Aorta (tissue), 5 donors: ENCODE results near the gene AKNAD1. TPM values are rescaled to one million over a fixed set of nuclear protein-coding genes. Genes with fewer than 3 reads are reported as not detected.

Source experiments
- ATAC-seq: fragments of 200-7000 bp; cut with Tn5 transposase; one replicate; pipeline ENCODE4 v1.9.1; 2022; ENCODE audit warnings: moderate library complexity; ENCODE audit not compliant: low FRiP score
- DNase-seq, 2 donors: peaks; one replicate each; pipeline ENCODE4 v3.0.0-alpha.2; 2020
- H3K27ac ChIP-seq, 2 donors: one replicate each; pipeline ENCODE4 v1.5.1; 2013; ENCODE audit warnings: low read length in 2 of 2, mild to moderate bottlenecking in 2 of 2, moderate library complexity in 2 of 2, control low read depth in 1 of 2, inconsistent platforms in 1 of 2, low read depth in 1 of 2
- H3K27me3 ChIP-seq, 2 donors: one replicate each; pipeline ENCODE4 v1.6.1; 2013; ENCODE audit warnings: control low read depth in 1 of 2, low read length in 1 of 2, mild to moderate bottlenecking in 1 of 2, moderate library complexity in 1 of 2; ENCODE audit not compliant: insufficient read depth in 2 of 2, control insufficient read depth in 1 of 2
- H3K36me3 ChIP-seq, 2 donors: one replicate each; pipeline ENCODE4 v1.6.1; 2013; ENCODE audit warnings: control low read depth in 1 of 2, low read length in 1 of 2, mild to moderate bottlenecking in 1 of 2; ENCODE audit not compliant: insufficient read depth in 2 of 2, control insufficient read depth in 1 of 2
- H3K4me1 ChIP-seq, 2 donors: one replicate each; pipeline ENCODE4 v1.6.1; 2013; ENCODE audit warnings: low read length in 2 of 2, control low read depth in 1 of 2, mild to moderate bottlenecking in 1 of 2, moderate library complexity in 1 of 2; ENCODE audit not compliant: insufficient read depth in 2 of 2, control insufficient read depth in 1 of 2
- H3K4me3 ChIP-seq, 2 donors: one replicate each; pipeline ENCODE4 v1.5.1; 2013; ENCODE audit warnings: low read length in 2 of 2, control low read depth in 1 of 2, mild to moderate bottlenecking in 1 of 2
- H3K9me3 ChIP-seq: one replicate; pipeline ENCODE4 v1.6.1; 2013; ENCODE audit warnings: mild to moderate bottlenecking, low read length; ENCODE audit not compliant: control insufficient read depth
- WGBS, 2 donors: extraction: QIAGEN DNeasy Blood & Tissue Kit; methylation state at CpG; one replicate each; pipeline ENCODE4 v1.1.7; 2013; 5-methylcytosine and 5-hydroxymethylcytosine counted together
- intact Hi-C, 2 donors: fragments of 100-400 bp; cut with DNase I; formaldehyde crosslinking; loops; one replicate each; pipeline versions ENCODE4 v1.14.2 to v1.15.0; 2022
- polyA plus RNA-seq, 2 donors: library from polyadenylated mRNA; stranded (reverse); fragments of 200-250 nt; gene quantifications; one replicate each; pipeline ENCODE4 v1.2.3, GENCODE V29; 2013
- total RNA-seq, 2 donors: library from RNA; stranded (reverse); fragmentation: NEBNext Ultra II Directional; extraction: Animal tissue kit (Norgen Biotek cat#: 25700); gene quantifications; one replicate each; pipeline ENCODE4 v1.2.1, GENCODE V29; 2021
- donor health status: healthy with polysubstance abuse.
- donor health status: Bipolar disorder and iron deficiency.
- donor health status: DM: no; HTN: no; CAD: no.
- donor health status: DM: no; HTN: no; CAD: no.
- donor health status: DM: yes; HTN: yes; CAD: no.

Gene AKNAD1
- total and polyA plus RNA-seq, 4 donors: 0.72 TPM; not detected in 3

- intact Hi-C loops: no loop called here
- WGBS, 2 donors: 76 to 81% methylated on average over 5 of the region's 5 CpGs
- DNase-seq: no peak
These were observed 14.3 kb upstream of the AKNAD1 start for GRCh38 chr1:108871050-108871724.

GRCh38 chr1:108865316-108865910, 8.5 kb upstream of the AKNAD1 start:
- Histone ChIP-seq H3K9me3 (no peaks in the 10 kb centered on the region), H3K4me3 (no peak overlapping the region), H3K27ac (no peak overlapping the region), H3K36me3 (no peaks in the 10 kb centered on the region), H3K4me1 (no peaks in the 10 kb centered on the region), H3K27me3 (no peaks in the 10 kb centered on the region)
- DNase-seq (no peak), ATAC-seq (no peak)
- intact Hi-C loops: no loop called here
- 88% methylated on average over 4 of the region's 4 CpGs for WGBS, 2 donors

More at GRCh38 chr1:108871050-108871724, 14.3 kb upstream of the AKNAD1 start:
- ATAC-seq: no peak
- H3K27ac ChIP-seq: no peak overlapping the region
- no peak overlapping the region for H3K4me3 ChIP-seq
- no peaks in the 10 kb centered on the region for H3K36me3 ChIP-seq
- no peaks in the 10 kb centered on the region for H3K9me3 ChIP-seq
- H3K4me1 ChIP-seq: no peaks in the 10 kb centered on the region
- H3K27me3 ChIP-seq: no peaks in the 10 kb centered on the region

- 92 to 95% methylated on average over 4 of the region's 4 CpGs for WGBS, 2 donors
These were observed 7.1 kb upstream of the AKNAD1 start for GRCh38 chr1:108863984-108864383.

GRCh38 chr1:108862698-108863477, 6.0 kb upstream of the AKNAD1 start:
- H3K27ac ChIP-seq: no peak overlapping the region
- WGBS, 2 donors: 94 to 96% methylated on average over 1 of the region's 1 CpG
- intact Hi-C loops: no loop called here
- H3K4me1 ChIP-seq: no peaks in the 10 kb centered on the region
- H3K4me3 ChIP-seq: no peak overlapping the region
- no peaks in the 10 kb centered on the region for H3K9me3 ChIP-seq
- no peak for ATAC-seq
- H3K36me3 ChIP-seq: no peaks in the 10 kb centered on the region
- H3K27me3 ChIP-seq: no peaks in the 10 kb centered on the region
- DNase-seq: no peak

More at GRCh38 chr1:108863984-108864383, 7.1 kb upstream of the AKNAD1 start:
- DNase-seq (no peak), ATAC-seq (no peak)
- Histone ChIP-seq H3K36me3 (no peaks in the 10 kb centered on the region), H3K4me3 (no peak overlapping the region), H3K27ac (no peak overlapping the region), H3K9me3 (no peaks in the 10 kb centered on the region), H3K27me3 (no peaks in the 10 kb centered on the region), H3K4me1 (no peaks in the 10 kb centered on the region)
- intact Hi-C loops: no loop called here

- no peak overlapping the region for H3K27ac ChIP-seq
- no peak for ATAC-seq
- no peaks in the 10 kb centered on the region for H3K9me3 ChIP-seq
- H3K27me3 ChIP-seq: no peaks in the 10 kb centered on the region
- intact Hi-C loops: no loop called here
- H3K4me3 ChIP-seq: no peak overlapping the region
- WGBS, 2 donors: 79 to 82% methylated on average over 7 of the region's 7 CpGs
- no peaks in the 10 kb centered on the region for H3K4me1 ChIP-seq
- no peaks in the 10 kb centered on the region for H3K36me3 ChIP-seq
- no peak for DNase-seq
These were observed 5.2 kb upstream of the AKNAD1 start for GRCh38 chr1:108862017-108862610.

- ATAC-seq: no peak
- intact Hi-C loops: no loop called here
- no peak for DNase-seq
- 89 to 92% methylated on average over 6 of the region's 6 CpGs for WGBS, 2 donors
- Histone ChIP-seq H3K9me3 (no peaks in the 10 kb centered on the region), H3K4me1 (no peaks in the 10 kb centered on the region), H3K4me3 (no peak overlapping the region), H3K36me3 (no peaks in the 10 kb centered on the region), H3K27ac (no peak overlapping the region), H3K27me3 (no peaks in the 10 kb centered on the region)
These were observed 4.7 kb upstream of the AKNAD1 start for GRCh38 chr1:108861566-108861965.

- Histone ChIP-seq H3K36me3 (no peaks in the 10 kb centered on the region), H3K4me1 (no peaks in the 10 kb centered on the region), H3K27ac (no peak overlapping the region), H3K9me3 (no peaks in the 10 kb centered on the region), H3K27me3 (no peaks in the 10 kb centered on the region), H3K4me3 (no peak overlapping the region)
- ATAC-seq (no peak), DNase-seq (no peak)
- 90% methylated on average over 9 of the region's 9 CpGs for WGBS, 2 donors
- intact Hi-C loops: no loop called here
These were observed 3.5 kb upstream of the AKNAD1 start for GRCh38 chr1:108860190-108860907.

- Histone ChIP-seq H3K27me3 (no peaks in the 10 kb centered on the region), H3K4me1 (no peaks in the 10 kb centered on the region), H3K36me3 (no peaks in the 10 kb centered on the region), H3K27ac (no peak overlapping the region), H3K9me3 (no peaks in the 10 kb centered on the region), H3K4me3 (no peak overlapping the region)
- intact Hi-C loops: no loop called here
- DNase-seq (no peak), ATAC-seq (no peak)
- WGBS, 2 donors: 61 to 69% methylated on average over 6 of the region's 6 CpGs
These were observed 1.5 kb upstream of the AKNAD1 start for GRCh38 chr1:108858230-108858950.
